C4-2B (cell line): Measurements from ENCODE around the gene TUBB4B.

Experiments
- CTCF ChIP-seq: fragments of 450-650 bp; conservative IDR thresholded peaks from 2 replicates; pipeline ENCODE4 v1.5.1; 2017; ENCODE audit warnings: mild to moderate bottlenecking
- ZFX ChIP-seq: fragments of 450-650 bp; IDR thresholded peaks from 2 replicates; pipeline ENCODE4 v1.6.1; 2017

- no peak for TF ChIP-seq CTCF
- no peak for TF ChIP-seq ZFX
Measured at GRCh38 chr9:137214620-137215019, 26.5 kb upstream of the TUBB4B start.
